A673 (cell line): ENCODE data around the gene LOC101059915. TPM values are rescaled to one million over a fixed set of nuclear protein-coding genes. Genes with fewer than 3 reads are reported as not detected.

Experiments
- total RNA-seq: library from RNA; stranded (reverse); gene quantifications from 2 replicates; pipeline ENCODE4 v1.2.3, GENCODE V29; 2021

Gene LOC101059915

Other genes with a start within 250 kb of the LOC101059915 start
- 130 and 150 TPM in 2 replicates for gene OGT, start 134.4 kb upstream of the LOC101059915 start, total RNA-seq
- 1.8 and 3.0 TPM in 2 replicates for gene GCNA, start 89.1 kb upstream of the LOC101059915 start, total RNA-seq
- gene CXCR3, start 49.0 kb upstream of the LOC101059915 start, total RNA-seq, result not detected in 2 replicates
- gene CXorf49, start 50.7 kb downstream of the LOC101059915 start, total RNA-seq, result not detected in 2 replicates
- not detected in 2 replicates for gene CXorf49B, start 95.8 kb downstream of the LOC101059915 start, total RNA-seq
- 0.58 and 0.66 TPM in 2 replicates for gene NHSL2, start 243.3 kb downstream of the LOC101059915 start, total RNA-seq